Measurements from ENCODE around the gene AZIN2. TPM values are rescaled to one million over a fixed set of nuclear protein-coding genes. Genes with fewer than 3 reads are reported as not detected.
"Not testable (repeated sequence)": the region's sequence is repeated elsewhere in the genome, so short reads cannot be mapped to it uniquely, and the experiment has no call there.

Gene AZIN2
- total RNA-seq, 1 experiment from 2014 or later, result 3.6 TPM

GRCh38 chr1:33097137-33097611 lies 16.2 kb downstream of the AZIN2 start:
- Mint-ChIP-seq H3K9me3 (ENCODE audit: low read depth, unreplicated experiment) (no peaks in the 10 kb centered on the region), H3K27ac (ENCODE audit: unreplicated experiment) (peak overlapping the region; percentile 27), H3K27me3 (ENCODE audit: unreplicated experiment) (peaks cover 8% of the 10 kb centered on the region), H3K36me3 (ENCODE audit: insufficient read depth, unreplicated experiment) (peaks cover 12% of the 10 kb centered on the region), H3K4me1 (ENCODE audit: low read depth, unreplicated experiment) (peaks cover 17% of the 10 kb centered on the region), H3K4me3 (ENCODE audit: low read depth, unreplicated experiment) (no peak overlapping the region)
- no peak for DNase-seq
- no peak for TF ChIP-seq CTCF (IDR thresholded peaks at IDR 0.05; ENCODE audit: unreplicated experiment)
- intact Hi-C loops (cut with micrococcal nuclease; ENCODE audit: unreplicated experiment), result loop anchor here (5.0 kb wide), 1 partner anchor 375 kb away; the partner anchor contains the start of gene ZSCAN20
- no TSS peak for BruUV-seq (replicated peaks)
- CTCF ChIA-PET, result interaction anchor here (0.6 kb wide), 1 partner anchor 9 kb away, joined by 3 read pairs; no protein-coding TSS in a partner anchor

- Mint-ChIP-seq H3K27ac (ENCODE audit: unreplicated experiment) (no peak overlapping the region), H3K4me3 (ENCODE audit: low read depth, unreplicated experiment) (no peak overlapping the region), H3K4me1 (ENCODE audit: low read depth, unreplicated experiment) (peaks cover 17% of the 10 kb centered on the region), H3K9me3 (ENCODE audit: low read depth, unreplicated experiment) (no peaks in the 10 kb centered on the region), H3K36me3 (ENCODE audit: insufficient read depth, unreplicated experiment) (peaks cover 12% of the 10 kb centered on the region), H3K27me3 (ENCODE audit: unreplicated experiment) (peaks cover 2% of the 10 kb centered on the region)
- CTCF ChIA-PET, result interaction anchor here (0.6 kb wide), 1 partner anchor 10 kb away, joined by 3 read pairs; no protein-coding TSS in a partner anchor
- DNase-seq, result no peak
- BruUV-seq (replicated peaks), result no TSS peak
- intact Hi-C loops (cut with micrococcal nuclease; ENCODE audit: unreplicated experiment), result loop anchor here (5.0 kb wide), 1 partner anchor 375 kb away; the partner anchor contains the start of gene ZSCAN20
- no peak for TF ChIP-seq CTCF (IDR thresholded peaks at IDR 0.05; ENCODE audit: unreplicated experiment)
These were observed 16.8 kb downstream of the AZIN2 start for GRCh38 chr1:33097762-33098161.

- H3K4me1 Mint-ChIP-seq (ENCODE audit: low read depth, unreplicated experiment), result peaks cover 17% of the 10 kb centered on the region
- H3K27ac Mint-ChIP-seq (ENCODE audit: unreplicated experiment), result peak overlapping the region; percentile 83
- H3K27me3 Mint-ChIP-seq (ENCODE audit: unreplicated experiment), result no peaks in the 10 kb centered on the region
- BruUV-seq (replicated peaks), result no TSS peak
- intact Hi-C loops (cut with micrococcal nuclease; ENCODE audit: unreplicated experiment), result loop anchor here (5.0 kb wide), 1 partner anchor 374 kb away; the partner anchor contains the start of gene ZSCAN20
- TF ChIP-seq CTCF (IDR thresholded peaks at IDR 0.05; ENCODE audit: unreplicated experiment), result no peak
- no peak overlapping the region for H3K4me3 Mint-ChIP-seq (ENCODE audit: low read depth, unreplicated experiment)
- CTCF ChIA-PET, result no interaction called here
- peaks cover 12% of the 10 kb centered on the region for H3K36me3 Mint-ChIP-seq (ENCODE audit: insufficient read depth, unreplicated experiment)
- no peak for DNase-seq
- no peaks in the 10 kb centered on the region for H3K9me3 Mint-ChIP-seq (ENCODE audit: low read depth, unreplicated experiment)
These were observed 17.4 kb downstream of the AZIN2 start for GRCh38 chr1:33098371-33098770.

- no peaks in the 10 kb centered on the region for H3K27me3 Mint-ChIP-seq (ENCODE audit: unreplicated experiment)
- H3K9me3 Mint-ChIP-seq (ENCODE audit: low read depth, unreplicated experiment), result no peaks in the 10 kb centered on the region
- no TSS peak for BruUV-seq (replicated peaks)
- intact Hi-C loops (cut with micrococcal nuclease; ENCODE audit: unreplicated experiment), result loop anchor here (5.0 kb wide), 1 partner anchor 373 kb away; the partner anchor contains the start of gene ZSCAN20
- peak overlapping the region; percentile 83 for H3K27ac Mint-ChIP-seq (ENCODE audit: unreplicated experiment)
- peak; percentile 54 for TF ChIP-seq CTCF (IDR thresholded peaks at IDR 0.05; ENCODE audit: unreplicated experiment)
- DNase-seq, result peak; percentile 92
- CTCF ChIA-PET, result interaction anchor here (0.6 to 1.0 kb wide), 5 partner anchors 13 to 160 kb away, joined by 3 to 15 read pairs (median 3); partner anchors contain the start of gene TRIM62
- peaks cover 17% of the 10 kb centered on the region for H3K4me1 Mint-ChIP-seq (ENCODE audit: low read depth, unreplicated experiment)
- peaks cover 10% of the 10 kb centered on the region for H3K36me3 Mint-ChIP-seq (ENCODE audit: insufficient read depth, unreplicated experiment)
- no peak overlapping the region for H3K4me3 Mint-ChIP-seq (ENCODE audit: low read depth, unreplicated experiment)
These were observed 18.6 kb downstream of the AZIN2 start for GRCh38 chr1:33099290-33100118.

GRCh38 chr1:33100119-33100415 lies 19.1 kb downstream of the AZIN2 start:
- H3K4me3 Mint-ChIP-seq (ENCODE audit: low read depth, unreplicated experiment); H3K27ac Mint-ChIP-seq (ENCODE audit: unreplicated experiment); H3K9me3 Mint-ChIP-seq (ENCODE audit: low read depth, unreplicated experiment); H3K36me3 Mint-ChIP-seq (ENCODE audit: insufficient read depth, unreplicated experiment); H3K27me3 Mint-ChIP-seq (ENCODE audit: unreplicated experiment); DNase-seq; BruUV-seq (replicated peaks); intact Hi-C loops (cut with micrococcal nuclease; ENCODE audit: unreplicated experiment): not testable (repeated sequence)
- CTCF ChIA-PET, result interaction anchor here (0.7 kb wide), 2 partner anchors 67 to 151 kb away, joined by 4 read pairs; no protein-coding TSS in a partner anchor
- H3K4me1 Mint-ChIP-seq (ENCODE audit: low read depth, unreplicated experiment), result peaks cover 17% of the 10 kb centered on the region
